ENCODE data around the gene TAPBP.

- no peak for TF ChIP-seq GABPA (IDR thresholded peaks at IDR 0.05; ENCODE audit: borderline replicate concordance, insufficient read depth, low read length)
- no peak for TF ChIP-seq CTCF (IDR thresholded peaks at IDR 0.05; ENCODE audit: control extremely low read depth in 1 of 3, insufficient read depth in 1 of 3, low read depth in 1 of 3, low read length in 3 of 3)
- no peak for TF ChIP-seq BACH1 (IDR thresholded peaks at IDR 0.05; ENCODE audit: low read length)
- no peak for TF ChIP-seq RAD21 (IDR thresholded peaks at IDR 0.05 in 1 of 2, conservative IDR thresholded peaks at IDR 0.05 in 1 of 2; ENCODE audit: low read depth in 2 of 2, low read length in 2 of 2)
- no peak for TF ChIP-seq KDM1A (IDR thresholded peaks at IDR 0.05; ENCODE audit: borderline replicate concordance, low read length)
- no peak for TF ChIP-seq CHD1 (IDR thresholded peaks at IDR 0.05; ENCODE audit: low read depth, low read length)
- no peak for TF ChIP-seq EZH2 (IDR thresholded peaks at IDR 0.05; ENCODE audit: low read depth, low read length, severe bottlenecking)
- no peak for TF ChIP-seq EP300 (IDR thresholded peaks at IDR 0.05; ENCODE audit: borderline replicate concordance in 1 of 2, low read depth in 2 of 2, low read length in 2 of 2)
- no peak for TF ChIP-seq HDAC2 (IDR thresholded peaks at IDR 0.05; ENCODE audit: borderline replicate concordance in 1 of 2, low read depth in 2 of 2, low read length in 2 of 2)
These were observed 63.1 kb downstream of the TAPBP start for GRCh38 chr6:33250731-33251130.

Data from H1 (cell line).